GM18511 (cell line): ENCODE measurements around the gene HERC5.
"Not testable (repeated sequence)": the region's sequence is repeated elsewhere in the genome, so short reads cannot be mapped to it uniquely, and the experiment has no call there.

Source experiments
- ATAC-seq: cut with Tn5 transposase; IDR thresholded peaks from one replicate; pipeline ENCODE4 v1.9.1; 2021; ENCODE audit warnings: mild to moderate bottlenecking, moderate library complexity; ENCODE audit not compliant: unreplicated experiment

HERC5 gene

GRCh38 chr4:88517825-88518224 lies 60.9 kb downstream of the HERC5 start:
- ATAC-seq, result no peak

- no peak for ATAC-seq
These were observed 62.0 kb downstream of the HERC5 start for GRCh38 chr4:88518911-88519310.

- ATAC-seq, result peak; percentile 33
These were observed 65.9 kb downstream of the HERC5 start for GRCh38 chr4:88522702-88523324.

GRCh38 chr4:88523325-88524129 lies 66.6 kb downstream of the HERC5 start, which contains the start of gene PYURF:
PYURF (minus strand) TSS chr4:88523776; CDS start chr4:88523700, 76 bp downstream.
- ATAC-seq, result peak; percentile 84

- ATAC-seq, result no peak
These were observed 67.3 kb downstream of the HERC5 start for GRCh38 chr4:88524171-88524570.

GRCh38 chr4:88526221-88526815 lies 69.4 kb downstream of the HERC5 start:
- no peak for ATAC-seq

- ATAC-seq, result no peak
These were observed 70.9 kb downstream of the HERC5 start for GRCh38 chr4:88527787-88528186.

GRCh38 chr4:88528861-88529260 lies 71.9 kb downstream of the HERC5 start:
- ATAC-seq, result no peak

- no peak for ATAC-seq
These were observed 74.6 kb downstream of the HERC5 start for GRCh38 chr4:88531549-88531948.

- ATAC-seq, result no peak
These were observed 76.3 kb downstream of the HERC5 start for GRCh38 chr4:88533088-88533790.

- ATAC-seq, result no peak
These were observed 77.2 kb downstream of the HERC5 start for GRCh38 chr4:88533937-88534750.

GRCh38 chr4:88535090-88535755 lies 78.3 kb downstream of the HERC5 start:
- no peak for ATAC-seq

- no peak for ATAC-seq
These were observed 80.8 kb downstream of the HERC5 start for GRCh38 chr4:88537709-88538108.

- ATAC-seq, result not testable (repeated sequence)
These were observed 82.6 kb downstream of the HERC5 start for GRCh38 chr4:88539322-88540068.

- no peak for ATAC-seq
These were observed 92.9 kb downstream of the HERC5 start for GRCh38 chr4:88549815-88550214.
